Transverse colon (tissue), 4 donors: ENCODE results near the gene AQP5. TPM values are rescaled to one million over a fixed set of nuclear protein-coding genes. Genes with fewer than 3 reads are reported as not detected.

Experiments used
- DNase-seq: peaks from one replicate; pipeline ENCODE4 v3.0.0-alpha.2; 2019
- H3K27ac ChIP-seq, 4 donors: fragments of 200-600 bp; sonication (generic); 2 replicates each; pipeline ENCODE4 v1.5.1; 2016 to 2018; ENCODE audit warnings: inconsistent platforms in 4 of 4
- H3K27me3 ChIP-seq: fragments of 200-600 bp; sonication (generic); 2 replicates; pipeline ENCODE4 v1.5.1; 2017; ENCODE audit warnings: inconsistent platforms
- H3K36me3 ChIP-seq, 4 donors: fragments of 200-600 bp; sonication (generic); 2 replicates each; pipeline ENCODE4 v1.5.1; 2017 to 2019; ENCODE audit warnings: inconsistent platforms in 4 of 4
- H3K4me1 ChIP-seq, 4 donors: fragments of 200-600 bp; sonication (generic); 2 replicates each; pipeline ENCODE4 v1.5.1; 2017 to 2020; ENCODE audit warnings: inconsistent platforms in 4 of 4
- H3K4me3 ChIP-seq, 4 donors: fragments of 200-600 bp; sonication (generic); 1 replicate in 1 of 4; 2 replicates in 3 of 4; pipeline versions ENCODE4 v1.5.1 to v1.6.1; 2017 to 2019; ENCODE audit warnings: inconsistent platforms in 4 of 4
- H3K9me3 ChIP-seq, 2 donors: fragments of 200-600 bp; sonication (generic); 2 replicates each; pipeline ENCODE4 v1.5.1; 2017 to 2019; ENCODE audit warnings: inconsistent platforms in 2 of 2
- CTCF ChIP-seq, 5 experiments: fragments of 200-600 bp in 3 of 5; fragments of 450-650 bp in 2 of 5; sonication (generic) in 3 of 5; IDR thresholded peaks; 1 replicate in 2 of 5; 2 replicates in 3 of 5; pipeline ENCODE4 v1.5.1; 2016 to 2017; ENCODE audit warnings: antibody characterized with exemption in 5 of 5, inconsistent platforms in 3 of 5, mild to moderate bottlenecking in 2 of 5, moderate library complexity in 1 of 5
- EP300 ChIP-seq: sonication (generic); formaldehyde crosslinking; IDR thresholded peaks from one replicate; pipeline ENCODE4 v1.6.1; 2017; ENCODE audit warnings: antibody characterized with exemption, low read depth
- POLR2A ChIP-seq: fragments of 450-650 bp; IDR thresholded peaks from one replicate; pipeline ENCODE4 v1.6.1; 2016; ENCODE audit warnings: antibody characterized with exemption, mild to moderate bottlenecking, moderate library complexity
- POLR2AphosphoS5 ChIP-seq, 3 donors: sonication (generic); formaldehyde crosslinking; IDR thresholded peaks; one replicate each; pipeline ENCODE4 v1.6.1; 2016; ENCODE audit warnings: antibody characterized with exemption in 3 of 3
- WGBS, 2 donors: methylation state at CpG; one replicate each; pipeline ENCODE4 v1.1.5; 2018; ENCODE audit warnings: low coverage in 1 of 2; 5-methylcytosine and 5-hydroxymethylcytosine counted together
- in situ Hi-C, 4 donors: fragments of 200-750 bp; cut with MboI; loops; one replicate each; pipeline versions ENCODE4 v1.15.0 to v1.15.1; 2017; ENCODE audit warnings: low sequenced_read_pairs in 3 of 4, low pct_ligation_motif_present in 1 of 4, low pct_unique_long_range_greater_than_20kb in 1 of 4
- intact Hi-C: fragments of 100-400 bp; cut with DNase I; formaldehyde crosslinking; loops from one replicate; pipeline ENCODE4 v1.15.1; 2023; ENCODE audit warnings: low total_unique reads
- total RNA-seq, 4 donors: library from RNA; depleted of rRNA; stranded (reverse); fragments of >200 nt; gene quantifications; one replicate each; pipeline ENCODE4 v1.1.0, GENCODE V29; 2016

Gene AQP5
- total RNA-seq, 4 donors from 2014 or later, result not detected

GRCh38 chr12:49967042-49967776 is 5.5 kb downstream of the AQP5 start:
- no peaks in the 10 kb centered on the region for H3K9me3 ChIP-seq
- intact Hi-C loops, result loop anchor here (5.0 to 10.0 kb wide), 2 partner anchors 105 to 218 kb away; no protein-coding TSS in a partner anchor
- peaks cover 52% of the 10 kb centered on the region for H3K27me3 ChIP-seq
- H3K27ac ChIP-seq, result no peak overlapping the region
- H3K4me1 ChIP-seq, result peaks cover 0 to 11% (median 8%) of the 10 kb centered on the region in 4 donors
- H3K4me3 ChIP-seq, result peak overlapping the region in 3 of 4 donors; percentile 15 to 40 (median 33)
- TF ChIP-seq POLR2A (no peak), POLR2AphosphoS5 (IDR thresholded peaks at IDR 0.05) (no peak), EP300 (no peak), CTCF (IDR thresholded peaks at IDR 0.05) (peak; percentile 83 to 94 (median 89))
- H3K36me3 ChIP-seq, result no peaks in the 10 kb centered on the region
- in situ Hi-C loops, result loop anchor here in 2 of 4 donors (5.0 to 25.0 kb wide), 3 partner anchors 90 to 220 kb away; partner anchors contain the start of gene ASIC1 (in 1 of the 2)
- peak; percentile 94 for DNase-seq
- 3% methylated on average over 36 of the region's 40 CpGs; no CpG with 5 or more reads in 1 of the 2 donors for WGBS, 2 donors

DNA sequence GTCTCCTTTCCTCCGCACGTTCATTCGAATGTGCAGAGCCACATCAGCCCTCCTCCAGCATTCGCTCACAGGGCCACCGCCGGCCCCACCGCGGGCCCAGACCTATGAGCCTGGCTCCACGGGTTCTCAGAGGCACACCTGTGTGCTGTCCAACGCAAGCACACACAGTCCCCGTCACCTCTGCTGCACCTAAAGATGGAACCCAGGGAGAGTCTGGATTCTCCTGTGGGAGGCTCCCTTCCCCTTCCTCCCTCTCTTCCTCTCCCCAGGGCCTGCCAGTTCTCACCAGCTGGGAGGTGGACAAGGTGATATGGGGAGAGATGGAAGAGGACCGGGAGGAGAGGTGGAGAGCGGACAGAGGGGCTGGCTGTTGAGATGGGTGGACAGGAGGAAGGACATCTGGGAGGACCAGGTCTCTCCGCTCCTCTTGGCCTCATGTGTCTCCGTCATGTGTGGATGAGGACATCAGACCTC is 6.1 kb downstream of the AQP5 start:
- Histone ChIP-seq H3K27me3 (peaks cover 46% of the 10 kb centered on the region), H3K27ac (no peak overlapping the region), H3K4me3 (peak overlapping the region in 3 of 4 donors; percentile 15 to 40 (median 33)), H3K9me3 (no peaks in the 10 kb centered on the region), H3K4me1 (peaks cover 0 to 11% (median 8%) of the 10 kb centered on the region in 4 donors), H3K36me3 (no peaks in the 10 kb centered on the region)
- no peak for DNase-seq
- 38 to 100% methylated on average over 2 to 15 of the region's 15 CpGs for WGBS, 2 donors
- intact Hi-C loops, result loop anchor here (5.0 to 10.0 kb wide), 2 partner anchors 104 to 217 kb away; no protein-coding TSS in a partner anchor
- TF ChIP-seq POLR2AphosphoS5 (IDR thresholded peaks at IDR 0.05) (no peak), EP300 (no peak), POLR2A (no peak)
- in situ Hi-C loops, result loop anchor here in 2 of 4 donors (5.0 to 25.0 kb wide), 3 partner anchors 89 to 219 kb away; partner anchors contain the start of gene ASIC1 (in 1 of the 2)

DNA sequence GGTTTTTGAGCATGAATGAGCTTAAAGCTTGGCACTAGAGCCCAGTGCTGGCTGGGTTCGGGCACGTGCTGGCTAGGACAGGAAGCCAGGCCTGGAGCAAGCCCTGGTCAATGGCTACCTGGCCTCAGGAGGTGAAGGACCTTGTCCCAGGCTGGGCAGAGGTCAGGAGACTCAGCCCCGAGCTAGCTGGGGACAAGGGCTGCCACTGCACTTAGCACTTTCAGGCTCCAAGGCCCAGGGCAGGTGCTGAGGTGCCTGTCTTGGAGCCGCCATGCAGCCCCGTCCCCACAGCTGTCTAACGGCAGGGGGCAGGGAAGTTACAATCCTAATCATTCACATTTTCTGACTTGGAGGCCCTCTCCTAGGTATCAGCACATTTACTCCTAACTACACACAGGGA is 6.8 kb downstream of the AQP5 start:
- in situ Hi-C loops (loop anchor here in 2 of 4 donors (5.0 to 25.0 kb wide), 3 partner anchors 89 to 219 kb away; partner anchors contain the start of gene ASIC1 (in 1 of the 2)), intact Hi-C loops (loop anchor here (5.0 to 10.0 kb wide), 2 partner anchors 104 to 216 kb away; no protein-coding TSS in a partner anchor)
- Histone ChIP-seq H3K9me3 (no peaks in the 10 kb centered on the region), H3K27me3 (peaks cover 43% of the 10 kb centered on the region), H3K36me3 (no peaks in the 10 kb centered on the region), H3K4me3 (no peak overlapping the region), H3K4me1 (peaks cover 0 to 11% (median 8%) of the 10 kb centered on the region in 4 donors), H3K27ac (no peak overlapping the region)
- WGBS, 2 donors, result 89% methylated on average over 6 of the region's 6 CpGs; no CpG with 5 or more reads in 1 of the 2 donors
- DNase-seq, result no peak
- TF ChIP-seq CTCF (IDR thresholded peaks at IDR 0.05) (no peak), POLR2A (no peak), EP300 (no peak), POLR2AphosphoS5 (IDR thresholded peaks at IDR 0.05) (no peak)

DNA sequence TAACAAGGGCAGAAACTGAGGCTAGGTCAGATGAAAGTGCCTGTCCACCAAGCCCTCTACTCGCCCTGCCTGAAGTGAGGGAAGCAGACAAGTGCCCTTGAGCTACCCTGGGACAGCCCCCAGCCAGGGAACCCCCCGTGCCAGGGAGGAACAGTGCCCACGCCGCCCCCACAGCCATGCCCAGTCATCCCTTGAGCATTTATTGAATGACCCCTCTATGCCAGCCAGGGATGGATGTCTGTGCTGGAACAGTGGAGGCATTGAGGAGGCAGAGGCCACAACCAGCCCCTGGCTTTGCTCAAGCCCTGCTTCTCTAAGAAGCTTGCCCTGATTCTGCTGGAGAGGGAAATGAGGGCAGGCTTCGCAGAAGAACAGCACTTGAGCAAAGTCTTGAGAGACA is 7.4 kb downstream of the AQP5 start:
- H3K36me3 ChIP-seq, result no peaks in the 10 kb centered on the region
- in situ Hi-C loops (loop anchor here in 2 of 4 donors (5.0 to 25.0 kb wide), 3 partner anchors 88 to 218 kb away; partner anchors contain the start of gene ASIC1 (in 1 of the 2)), intact Hi-C loops (loop anchor here (5.0 to 10.0 kb wide), 2 partner anchors 103 to 216 kb away; no protein-coding TSS in a partner anchor)
- H3K4me1 ChIP-seq, result peaks cover 0 to 11% (median 8%) of the 10 kb centered on the region in 4 donors
- DNase-seq, result no peak
- no peak overlapping the region for H3K27ac ChIP-seq
- H3K9me3 ChIP-seq, result no peaks in the 10 kb centered on the region
- TF ChIP-seq CTCF (IDR thresholded peaks at IDR 0.05) (no peak), POLR2AphosphoS5 (IDR thresholded peaks at IDR 0.05) (no peak)
- no peak overlapping the region for H3K4me3 ChIP-seq
- peaks cover 39% of the 10 kb centered on the region for H3K27me3 ChIP-seq
- WGBS, 2 donors, result 68% methylated on average over 5 of the region's 5 CpGs; no CpG with 5 or more reads in 1 of the 2 donors
